HG03432 (cell line): Measurements from ENCODE around the gene CCR5AS.
"Not testable (repeated sequence)": the region's sequence is repeated elsewhere in the genome, so short reads cannot be mapped to it uniquely, and the experiment has no call there.

Experiments
- ATAC-seq: cut with Tn5 transposase; IDR thresholded peaks from one replicate; pipeline ENCODE4 v1.9.1; 2021; ENCODE audit warnings: mild to moderate bottlenecking, moderate library complexity; ENCODE audit not compliant: unreplicated experiment

Gene CCR5AS

DNA sequence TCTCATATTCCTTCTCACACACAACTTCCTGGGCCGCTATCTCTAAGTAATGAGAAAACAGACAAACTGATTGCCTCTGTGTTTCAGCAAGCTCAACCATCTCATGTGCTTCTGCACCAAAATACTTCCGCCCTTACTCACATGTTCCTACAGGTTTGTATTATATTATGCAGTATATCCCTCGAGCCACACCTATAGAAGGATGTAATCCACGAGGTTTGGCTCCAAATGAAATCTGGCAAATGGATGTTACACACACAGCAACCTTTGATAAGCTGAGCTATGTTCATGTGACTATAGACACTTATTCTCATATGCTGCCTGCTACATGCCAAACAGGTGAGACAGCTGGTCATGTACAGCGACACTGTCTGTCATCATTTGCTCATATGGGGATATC lies 22.8 kb upstream of the CCR5AS start:
- ATAC-seq, result no peak

DNA sequence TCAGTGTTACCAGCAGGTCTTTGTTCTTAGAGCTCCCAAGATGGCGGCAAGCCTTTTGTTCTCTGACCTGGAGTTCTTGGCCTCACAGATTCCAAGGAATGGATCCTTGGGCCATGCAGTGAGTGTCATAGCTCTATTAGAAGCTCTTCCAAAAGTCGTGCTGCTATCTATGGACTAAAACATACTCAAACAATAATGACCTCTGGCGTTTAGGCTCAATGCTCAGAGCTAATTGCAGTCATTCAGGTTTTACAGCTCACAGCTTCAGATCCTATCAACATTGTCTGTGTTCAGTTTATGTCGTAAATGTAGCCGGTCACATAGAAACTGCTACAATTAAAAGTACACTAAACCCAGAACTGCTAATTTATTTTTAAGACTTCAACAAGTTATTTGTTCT lies 22.4 kb upstream of the CCR5AS start:
- no peak for ATAC-seq

DNA sequence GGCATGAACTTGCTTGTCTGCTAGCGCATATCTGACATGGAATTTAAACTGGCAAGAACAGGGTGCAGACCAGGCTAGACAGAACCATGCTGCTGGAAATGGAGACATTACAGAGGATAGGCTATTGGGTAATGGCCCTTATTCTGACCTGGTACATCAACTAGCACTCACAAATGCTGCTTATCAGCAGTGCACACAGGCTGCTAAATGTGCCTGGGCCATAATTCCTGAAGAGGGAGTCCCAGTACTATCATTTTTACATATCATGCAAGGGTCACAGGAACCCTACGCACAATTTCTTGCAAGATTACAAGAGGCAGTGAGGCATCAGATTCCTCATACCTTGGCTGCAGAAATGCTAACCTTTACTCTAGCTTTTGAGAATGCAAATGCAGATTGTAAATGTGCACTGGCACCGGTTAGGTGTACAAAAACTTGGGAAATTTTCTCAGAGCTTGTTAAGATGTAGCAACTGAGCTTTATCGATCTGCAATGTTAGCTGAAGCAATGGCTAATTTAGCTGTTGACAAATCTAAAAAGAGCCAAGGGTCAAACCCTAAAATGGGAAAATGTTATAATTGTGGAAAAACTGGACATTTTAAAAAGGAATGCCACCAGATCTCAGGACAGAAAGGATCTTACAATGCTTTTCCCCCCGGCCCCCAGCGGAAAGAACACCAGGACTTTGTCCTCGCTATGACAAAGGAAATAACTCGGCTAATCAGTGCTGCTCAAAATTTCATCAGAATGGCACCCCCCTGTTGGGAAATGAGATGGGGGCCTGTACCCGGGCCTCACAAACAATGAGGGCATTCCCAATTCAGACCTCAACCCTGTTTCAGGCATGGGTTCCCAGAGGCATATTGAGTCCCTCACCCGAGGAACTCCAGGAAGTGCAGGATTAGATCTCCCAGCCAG lies 21.3 kb upstream of the CCR5AS start:
- ATAC-seq, result no peak

DNA sequence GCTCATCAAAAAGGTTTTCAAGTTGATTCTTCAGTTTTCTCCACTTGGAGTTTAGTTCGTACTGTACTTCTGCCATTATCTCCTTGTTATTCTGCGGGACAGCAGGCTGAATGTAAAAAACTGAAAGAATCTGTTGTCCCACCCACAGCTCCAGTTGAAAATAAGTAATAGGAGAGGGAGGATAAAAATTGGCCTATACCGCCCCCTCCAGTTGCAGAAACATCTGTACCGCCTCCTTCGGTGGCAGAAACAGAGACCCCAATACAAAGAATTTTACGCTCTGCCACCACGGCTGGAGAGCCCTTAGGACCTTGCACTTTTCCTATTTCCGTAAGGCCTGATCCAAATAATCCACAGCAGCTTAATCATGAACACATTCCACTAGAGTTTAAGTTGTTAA lies 20.5 kb upstream of the CCR5AS start:
- not testable (repeated sequence) for ATAC-seq

GRCh38 chr3:46426476-46426875 lies 19.6 kb upstream of the CCR5AS start:
- not testable (repeated sequence) for ATAC-seq

DNA sequence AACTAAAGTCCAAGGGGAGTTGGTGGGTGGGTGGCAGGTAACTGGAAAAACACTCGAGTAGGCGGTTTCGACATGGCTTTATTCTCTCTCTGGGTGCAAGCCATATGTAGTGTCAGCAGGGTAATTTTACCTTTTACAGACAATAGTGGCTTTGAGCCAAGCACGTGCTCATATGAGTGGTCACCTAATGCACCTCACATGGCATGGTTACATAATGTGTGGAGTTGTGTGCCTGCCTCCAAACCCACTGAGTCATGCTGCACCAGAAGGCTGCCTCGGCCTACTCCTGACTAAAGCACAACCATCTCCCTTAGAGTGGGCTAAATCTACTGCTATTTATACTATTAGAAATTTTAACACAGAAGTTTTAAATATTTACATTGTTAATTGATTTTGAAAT lies 16.7 kb upstream of the CCR5AS start:
- ATAC-seq, result no peak

DNA sequence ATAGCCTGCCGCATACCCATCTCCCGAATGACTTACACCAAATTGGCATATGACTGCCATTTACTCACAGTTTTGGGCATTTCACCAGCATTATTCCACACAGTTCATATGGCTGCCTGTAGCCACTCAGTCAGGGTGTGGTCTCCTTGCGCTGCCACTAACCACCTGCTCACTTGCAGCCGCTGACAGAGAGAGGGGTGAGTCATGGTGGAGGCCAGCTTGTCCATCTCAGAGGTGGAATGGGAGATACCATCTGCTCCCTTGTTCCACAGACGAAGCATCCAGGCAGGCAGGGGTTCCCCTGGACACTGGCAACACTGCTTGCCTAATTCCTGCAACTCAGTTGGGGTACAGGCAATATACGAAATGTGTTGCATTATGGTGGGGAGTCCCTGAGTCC lies 15.8 kb upstream of the CCR5AS start:
- no peak for ATAC-seq

DNA sequence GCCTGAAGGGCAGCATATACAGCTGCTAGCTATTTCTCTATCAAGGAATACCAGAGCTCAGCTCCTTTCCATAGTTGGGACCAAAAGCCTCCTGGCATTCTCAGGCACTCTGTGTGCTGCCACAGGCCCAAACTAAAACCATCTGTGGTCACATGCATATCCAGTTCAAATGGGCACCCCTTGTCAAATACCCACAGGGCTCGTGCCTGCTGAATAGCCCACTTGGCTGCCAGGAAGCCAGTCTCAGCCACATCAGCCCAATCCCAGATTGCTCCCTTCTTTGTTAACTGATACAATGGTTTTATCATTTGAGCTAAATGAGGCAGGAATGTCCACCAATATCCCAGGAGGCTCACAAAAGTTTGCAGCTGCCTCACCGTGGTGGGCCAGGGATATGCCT lies 14.1 kb upstream of the CCR5AS start:
- no peak for ATAC-seq

- no peak for ATAC-seq
These were observed 12.9 kb upstream of the CCR5AS start for GRCh38 chr3:46419816-46420215.

GRCh38 chr3:46417841-46418611 lies 11.2 kb upstream of the CCR5AS start:
- no peak for ATAC-seq

- no peak for ATAC-seq
These were observed 10.1 kb upstream of the CCR5AS start for GRCh38 chr3:46416811-46417510.

GRCh38 chr3:46416125-46416810 lies 9.4 kb upstream of the CCR5AS start:
- no peak for ATAC-seq

- no peak for ATAC-seq
These were observed 7.9 kb upstream of the CCR5AS start for GRCh38 chr3:46414739-46415138.

- no peak for ATAC-seq
These were observed 7.1 kb upstream of the CCR5AS start for GRCh38 chr3:46413951-46414350.

GRCh38 chr3:46412786-46413298 lies 6.0 kb upstream of the CCR5AS start:
- ATAC-seq, result no peak

DNA sequence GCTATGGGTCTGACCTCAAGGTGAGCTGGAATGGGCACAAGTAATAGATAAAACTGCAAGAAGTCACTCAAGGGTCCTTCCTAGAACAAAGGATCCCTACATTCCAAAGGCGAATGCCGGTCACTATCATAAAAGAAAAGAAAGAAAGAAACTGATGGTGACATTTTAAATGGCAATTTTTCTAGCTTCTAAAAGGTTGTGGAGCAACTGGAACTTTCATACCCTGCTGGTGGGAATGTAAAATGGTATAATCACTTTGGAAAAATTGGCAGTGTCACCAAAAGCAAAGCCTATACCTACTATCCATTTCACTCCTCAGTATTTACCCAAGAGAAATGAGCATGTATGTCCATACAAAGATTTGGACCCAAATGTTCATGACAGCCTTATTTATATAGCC lies 4.4 kb upstream of the CCR5AS start:
- no peak for ATAC-seq

GRCh38 chr3:46410669-46411068 lies 3.8 kb upstream of the CCR5AS start:
- no peak for ATAC-seq

DNA sequence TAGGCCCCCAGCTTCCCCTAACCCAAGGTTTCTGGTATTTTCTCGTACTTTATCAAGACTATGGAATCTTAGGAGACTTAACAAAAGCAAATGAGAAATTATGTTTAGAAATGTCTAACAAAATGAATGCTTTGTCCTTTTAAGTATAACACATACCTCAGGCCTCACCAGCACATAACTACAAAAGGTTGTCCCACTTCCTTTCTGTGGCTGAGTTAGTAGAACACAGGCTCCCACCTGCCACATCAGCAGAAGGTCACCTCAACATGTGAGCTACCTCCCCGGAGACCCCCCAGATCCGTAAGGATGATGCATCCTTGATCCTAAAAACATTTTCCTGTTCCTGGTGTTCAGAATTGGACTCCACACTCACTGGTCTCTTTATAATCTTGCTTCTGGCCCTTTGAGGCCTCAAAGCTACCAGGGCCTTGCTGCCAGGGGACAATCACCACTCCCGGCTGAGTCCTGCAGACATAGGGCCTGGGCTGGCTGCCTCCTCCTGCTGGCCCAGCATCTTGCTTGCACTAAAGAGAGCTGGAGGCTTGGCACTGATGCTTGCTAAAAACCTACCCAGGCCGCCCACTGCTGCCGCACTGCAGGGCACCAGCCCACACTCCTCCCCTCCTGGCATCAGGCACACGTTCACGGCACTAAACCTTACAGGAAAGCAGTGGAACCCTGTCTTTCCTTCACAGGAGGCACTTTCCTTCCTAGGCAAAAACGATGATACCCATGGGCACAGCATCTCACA lies 3.0 kb upstream of the CCR5AS start:
- ATAC-seq, result no peak

DNA sequence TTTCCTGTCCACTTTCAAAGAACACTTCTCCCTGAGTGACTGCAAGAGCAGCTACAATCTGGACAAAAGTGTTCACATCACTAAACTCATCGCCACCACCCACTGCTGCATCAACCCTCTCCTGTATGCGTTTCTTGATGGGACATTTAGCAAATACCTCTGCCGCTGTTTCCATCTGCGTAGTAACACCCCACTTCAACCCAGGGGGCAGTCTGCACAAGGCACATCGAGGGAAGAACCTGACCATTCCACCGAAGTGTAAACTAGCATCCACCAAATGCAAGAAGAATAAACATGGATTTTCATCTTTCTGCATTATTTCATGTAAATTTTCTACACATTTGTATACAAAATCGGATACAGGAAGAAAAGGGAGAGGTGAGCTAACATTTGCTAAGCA lies 2.0 kb upstream of the CCR5AS start:
- no peak for ATAC-seq

GRCh38 chr3:46407970-46408369 lies 1.1 kb upstream of the CCR5AS start:
- no peak for ATAC-seq
